Aorta (tissue), 5 donors: ENCODE data around the gene GJA3. TPM values are rescaled to one million over a fixed set of nuclear protein-coding genes. Genes with fewer than 3 reads are reported as not detected.

Source experiments
- ATAC-seq: fragments of 200-7000 bp; cut with Tn5 transposase; one replicate; pipeline ENCODE4 v1.9.1; 2022; ENCODE audit warnings: moderate library complexity; ENCODE audit not compliant: low FRiP score
- DNase-seq, 2 donors: peaks; one replicate each; pipeline ENCODE4 v3.0.0-alpha.2; 2020
- H3K27ac ChIP-seq, 2 donors: one replicate each; pipeline ENCODE4 v1.5.1; 2013; ENCODE audit warnings: low read length in 2 of 2, mild to moderate bottlenecking in 2 of 2, moderate library complexity in 2 of 2, control low read depth in 1 of 2, inconsistent platforms in 1 of 2, low read depth in 1 of 2
- H3K27me3 ChIP-seq, 2 donors: one replicate each; pipeline ENCODE4 v1.6.1; 2013; ENCODE audit warnings: control low read depth in 1 of 2, low read length in 1 of 2, mild to moderate bottlenecking in 1 of 2, moderate library complexity in 1 of 2; ENCODE audit not compliant: insufficient read depth in 2 of 2, control insufficient read depth in 1 of 2
- H3K36me3 ChIP-seq, 2 donors: one replicate each; pipeline ENCODE4 v1.6.1; 2013; ENCODE audit warnings: control low read depth in 1 of 2, low read length in 1 of 2, mild to moderate bottlenecking in 1 of 2; ENCODE audit not compliant: insufficient read depth in 2 of 2, control insufficient read depth in 1 of 2
- H3K4me1 ChIP-seq, 2 donors: one replicate each; pipeline ENCODE4 v1.6.1; 2013; ENCODE audit warnings: low read length in 2 of 2, control low read depth in 1 of 2, mild to moderate bottlenecking in 1 of 2, moderate library complexity in 1 of 2; ENCODE audit not compliant: insufficient read depth in 2 of 2, control insufficient read depth in 1 of 2
- H3K4me3 ChIP-seq, 2 donors: one replicate each; pipeline ENCODE4 v1.5.1; 2013; ENCODE audit warnings: low read length in 2 of 2, control low read depth in 1 of 2, mild to moderate bottlenecking in 1 of 2
- H3K9me3 ChIP-seq: one replicate; pipeline ENCODE4 v1.6.1; 2013; ENCODE audit warnings: mild to moderate bottlenecking, low read length; ENCODE audit not compliant: control insufficient read depth
- WGBS, 2 donors: extraction: QIAGEN DNeasy Blood & Tissue Kit; methylation state at CpG; one replicate each; pipeline ENCODE4 v1.1.7; 2013; 5-methylcytosine and 5-hydroxymethylcytosine counted together
- intact Hi-C, 2 donors: fragments of 100-400 bp; cut with DNase I; formaldehyde crosslinking; loops; one replicate each; pipeline versions ENCODE4 v1.14.2 to v1.15.0; 2022
- polyA plus RNA-seq, 2 donors: library from polyadenylated mRNA; stranded (reverse); fragments of 200-250 nt; gene quantifications; one replicate each; pipeline ENCODE4 v1.2.3, GENCODE V29; 2013
- total RNA-seq, 2 donors: library from RNA; stranded (reverse); fragmentation: NEBNext Ultra II Directional; extraction: Animal tissue kit (Norgen Biotek cat#: 25700); gene quantifications; one replicate each; pipeline ENCODE4 v1.2.1, GENCODE V29; 2021
- donor health status: healthy with polysubstance abuse.
- donor health status: Bipolar disorder and iron deficiency.
- donor health status: DM: no; HTN: no; CAD: no.
- donor health status: DM: no; HTN: no; CAD: no.
- donor health status: DM: yes; HTN: yes; CAD: no.

GJA3 gene
- total and polyA plus RNA-seq, 4 donors: 0.03 to 0.42 (median 0.19) TPM; not detected in 1

DNA sequence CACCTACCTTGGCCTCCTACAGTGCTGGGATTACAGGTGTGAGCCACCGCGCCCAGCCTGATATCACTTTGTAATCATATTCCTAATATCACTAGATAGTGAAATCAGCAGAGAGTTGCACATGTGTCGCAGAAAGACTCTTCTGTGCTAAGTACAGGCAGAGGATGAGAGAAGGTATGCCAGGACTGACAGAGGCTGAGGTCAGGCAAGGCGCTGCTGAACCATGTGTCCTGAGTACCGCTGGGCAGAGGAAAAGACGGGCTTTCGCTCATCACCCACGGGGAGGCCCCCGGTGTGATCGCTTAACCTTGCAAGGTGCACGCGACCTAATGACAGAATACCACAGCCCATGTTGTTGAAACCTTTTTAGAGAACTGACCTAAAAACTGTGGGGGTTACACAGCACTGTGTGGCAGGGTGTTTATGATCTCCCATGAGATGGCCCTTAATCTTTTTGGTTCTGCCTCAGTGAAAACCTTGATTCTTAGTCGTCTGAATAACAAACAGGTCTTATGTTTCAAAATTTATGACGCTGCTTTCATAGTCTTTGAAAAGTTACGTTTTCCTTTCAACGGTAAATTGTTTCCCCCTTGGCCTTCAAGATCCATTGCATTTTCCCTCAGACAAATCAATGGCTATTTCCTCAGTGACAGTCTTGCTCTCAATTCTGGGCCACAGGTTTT is 12.2 kb downstream of the GJA3 start:
- Histone ChIP-seq H3K36me3 (no peaks in the 10 kb centered on the region), H3K27me3 (no peaks in the 10 kb centered on the region)

DNA sequence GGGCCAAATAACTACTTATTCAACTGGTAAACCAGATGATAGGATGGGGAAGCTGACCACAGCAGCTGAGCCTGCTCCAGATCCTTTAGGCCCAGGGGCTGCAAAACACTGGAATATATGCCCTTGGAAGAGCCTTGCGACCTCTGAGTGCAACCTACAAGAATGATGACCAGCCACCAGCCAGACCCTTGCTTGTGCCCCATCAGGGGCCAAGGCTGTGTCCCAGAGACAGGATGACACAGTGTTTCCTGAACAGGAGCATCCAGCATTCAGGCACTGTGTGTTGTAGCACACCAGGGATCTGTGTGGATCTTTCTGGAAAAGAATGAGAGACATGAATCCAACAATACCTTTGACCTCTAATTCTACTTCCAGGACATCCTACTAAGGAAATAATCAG is 14.5 kb downstream of the GJA3 start:
- no peak overlapping the region for H3K27ac ChIP-seq
- H3K9me3 ChIP-seq: no peaks in the 10 kb centered on the region
- intact Hi-C loops: no loop called here
- DNase-seq (no peak), ATAC-seq (no peak)
- H3K4me1 ChIP-seq: no peaks in the 10 kb centered on the region
- H3K4me3 ChIP-seq: no peak overlapping the region
- no peaks in the 10 kb centered on the region for H3K36me3 ChIP-seq
- H3K27me3 ChIP-seq: peaks cover 0 to 2% of the 10 kb centered on the region in 2 donors
- WGBS, 2 donors: 95 to 98% methylated on average over 1 of the region's 1 CpG

More for the DNA sequence above, 12.2 kb downstream of the GJA3 start:
- ATAC-seq (no peak), DNase-seq (no peak)
- intact Hi-C loops: no loop called here
- Histone ChIP-seq H3K4me1 (no peaks in the 10 kb centered on the region), H3K4me3 (no peak overlapping the region), H3K27ac (no peak overlapping the region), H3K9me3 (no peaks in the 10 kb centered on the region)
- WGBS, 2 donors: 84 to 92% methylated on average over 16 of the region's 16 CpGs

DNA sequence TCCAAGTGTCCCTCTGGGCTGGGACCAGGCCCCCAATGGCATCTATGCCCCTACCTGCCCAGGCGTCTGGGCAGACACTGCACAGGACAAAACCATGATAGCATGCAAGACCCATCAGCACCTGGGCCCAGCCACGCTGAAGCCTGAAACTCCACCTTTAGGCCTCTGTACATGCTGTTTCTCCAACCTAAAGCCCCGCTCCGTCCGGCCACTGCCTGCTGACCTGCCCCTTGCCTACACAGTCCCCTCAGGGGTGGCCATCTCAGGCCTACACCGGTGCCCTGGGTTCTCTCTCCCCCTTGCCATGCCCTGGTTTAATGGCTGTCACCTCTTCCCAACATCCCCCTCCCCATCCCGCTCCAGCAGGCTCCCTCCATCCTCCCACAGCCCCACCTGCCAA is 15.3 kb downstream of the GJA3 start:
- Histone ChIP-seq H3K9me3 (no peaks in the 10 kb centered on the region), H3K4me1 (no peaks in the 10 kb centered on the region), H3K27ac (no peak overlapping the region), H3K36me3 (no peaks in the 10 kb centered on the region), H3K4me3 (no peak overlapping the region), H3K27me3 (peaks cover 0 to 2% of the 10 kb centered on the region in 2 donors)
- 78 to 89% methylated on average over 7 of the region's 7 CpGs for WGBS, 2 donors
- DNase-seq (no peak), ATAC-seq (no peak)
- intact Hi-C loops: no loop called here

DNA sequence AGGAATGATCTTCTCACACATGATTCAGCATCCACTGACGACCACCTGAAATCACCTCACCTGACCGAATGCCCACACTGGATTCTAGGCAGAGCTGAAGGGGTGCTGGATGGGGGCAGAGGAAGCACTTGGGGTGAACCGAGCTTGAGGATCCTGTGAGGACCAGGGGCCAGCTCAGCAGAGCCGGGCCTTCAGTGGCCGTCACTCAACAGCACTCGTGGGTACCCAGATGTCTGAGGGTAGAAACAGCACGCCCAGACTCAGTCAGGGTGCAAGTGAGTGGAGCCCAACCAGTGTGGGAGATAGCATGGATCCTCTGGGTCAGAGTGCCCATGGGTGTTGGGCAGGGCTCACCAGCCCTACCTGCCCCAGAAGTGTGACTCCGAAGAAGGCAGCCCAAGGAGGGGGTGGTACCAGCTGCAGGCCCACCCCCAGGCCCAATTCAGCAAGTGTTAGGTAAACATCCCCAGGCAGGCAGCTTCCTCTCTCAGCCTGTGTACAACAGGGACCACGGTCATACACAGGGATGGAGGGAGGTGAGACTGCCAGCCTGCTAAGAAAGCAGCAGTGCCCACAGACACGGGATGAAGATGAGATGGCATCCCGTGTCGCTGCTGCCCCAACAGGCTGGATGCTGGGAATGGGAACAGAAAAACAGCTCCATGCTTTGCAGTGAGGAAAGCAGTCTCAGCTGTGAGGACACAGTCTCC is 16.6 kb downstream of the GJA3 start:
- 85 to 91% methylated on average over 12 of the region's 12 CpGs for WGBS, 2 donors
- DNase-seq: no peak
- Histone ChIP-seq H3K36me3 (no peaks in the 10 kb centered on the region), H3K4me3 (no peak overlapping the region), H3K27ac (no peak overlapping the region), H3K4me1 (no peaks in the 10 kb centered on the region), H3K27me3 (peaks cover 0 to 2% of the 10 kb centered on the region in 2 donors), H3K9me3 (no peaks in the 10 kb centered on the region)
- ATAC-seq: no peak
- intact Hi-C loops: no loop called here

DNA sequence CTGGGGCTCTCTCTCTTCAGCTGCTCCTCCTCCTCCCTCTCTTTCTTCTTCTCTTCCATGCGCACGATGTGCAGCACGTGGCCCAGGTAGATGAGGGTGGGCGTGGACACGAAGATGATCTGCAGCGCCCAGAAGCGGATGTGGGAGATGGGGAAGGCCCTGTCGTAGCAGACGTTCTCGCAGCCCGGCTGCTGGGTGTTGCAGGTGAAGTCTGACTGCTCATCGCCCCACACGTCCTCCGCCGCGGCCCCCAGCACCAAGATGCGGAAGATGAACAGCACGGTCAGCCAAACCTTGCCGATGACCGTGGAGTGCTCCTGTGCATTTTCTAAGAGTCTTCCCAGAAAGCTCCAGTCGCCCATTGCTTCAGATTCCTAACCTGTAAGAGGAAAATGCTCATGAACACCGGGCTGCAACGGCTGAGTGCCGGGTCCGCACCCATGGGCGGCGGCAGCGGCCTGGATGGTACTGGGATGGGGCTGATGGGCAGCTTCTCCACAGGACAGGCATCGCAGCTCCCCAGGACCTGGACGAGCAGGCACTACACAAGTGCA is 17.8 kb downstream of the GJA3 start:
- no peak for DNase-seq
- Histone ChIP-seq H3K9me3 (no peaks in the 10 kb centered on the region), H3K36me3 (no peaks in the 10 kb centered on the region), H3K27me3 (peaks cover 0 to 2% of the 10 kb centered on the region in 2 donors), H3K4me3 (no peak overlapping the region), H3K27ac (no peak overlapping the region), H3K4me1 (no peaks in the 10 kb centered on the region)
- ATAC-seq: no peak
- intact Hi-C loops: no loop called here
- WGBS, 2 donors: 81 to 91% methylated on average over 30 of the region's 30 CpGs

DNA sequence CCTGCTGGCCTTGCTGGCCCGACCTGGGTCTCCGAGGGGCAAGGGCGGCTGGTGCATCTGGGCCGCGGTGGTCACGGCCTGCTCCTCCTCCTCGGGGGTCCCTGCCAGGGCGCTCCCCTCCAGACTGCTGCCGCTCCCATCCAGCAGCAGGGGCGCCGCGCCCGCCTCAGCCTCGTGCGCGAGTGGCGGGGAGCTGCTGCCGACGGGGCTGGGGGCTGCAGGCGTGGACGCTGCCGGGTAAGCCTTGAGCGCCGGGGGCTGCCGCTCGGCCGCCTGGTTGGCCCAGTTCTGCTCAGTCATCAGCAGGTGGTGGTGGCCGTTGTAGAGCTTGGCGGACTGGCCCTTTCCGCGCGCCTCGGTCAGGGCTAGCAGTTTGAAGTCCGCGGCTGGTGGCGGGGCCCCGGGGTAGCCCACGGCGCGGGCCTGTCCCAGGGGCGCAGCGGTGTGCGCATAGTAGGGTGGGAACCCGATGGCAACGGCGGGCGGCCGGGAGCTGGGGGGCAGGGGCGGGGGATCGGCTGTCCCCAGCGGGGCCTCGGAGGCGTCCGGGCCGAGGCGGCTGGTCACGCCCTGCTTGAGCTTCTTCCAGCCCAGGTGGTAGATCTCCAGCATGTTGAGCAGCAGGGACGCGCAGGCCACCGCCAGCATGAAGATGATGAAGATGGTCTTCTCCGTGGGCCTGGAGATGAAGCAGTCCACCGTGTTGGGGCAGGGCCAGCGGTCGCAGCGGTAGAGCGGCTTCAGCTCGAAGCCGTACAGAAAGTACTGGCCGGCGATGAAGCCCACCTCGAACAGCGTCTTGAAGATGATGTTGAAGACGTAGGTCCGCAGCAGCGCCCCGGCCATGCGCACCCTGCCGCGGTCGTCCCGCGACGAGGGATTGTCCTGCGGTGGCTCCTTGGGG is 18.6 kb downstream of the GJA3 start:
- Histone ChIP-seq H3K36me3 (no peaks in the 10 kb centered on the region), H3K9me3 (no peaks in the 10 kb centered on the region), H3K27ac (no peak overlapping the region), H3K4me1 (no peaks in the 10 kb centered on the region), H3K27me3 (peaks cover 0 to 2% of the 10 kb centered on the region in 2 donors), H3K4me3 (no peak overlapping the region)
- ATAC-seq (no peak), DNase-seq (no peak)
- WGBS, 2 donors: 30 to 34% methylated on average over 61 to 84 of the region's 84 CpGs
- intact Hi-C loops: no loop called here

DNA sequence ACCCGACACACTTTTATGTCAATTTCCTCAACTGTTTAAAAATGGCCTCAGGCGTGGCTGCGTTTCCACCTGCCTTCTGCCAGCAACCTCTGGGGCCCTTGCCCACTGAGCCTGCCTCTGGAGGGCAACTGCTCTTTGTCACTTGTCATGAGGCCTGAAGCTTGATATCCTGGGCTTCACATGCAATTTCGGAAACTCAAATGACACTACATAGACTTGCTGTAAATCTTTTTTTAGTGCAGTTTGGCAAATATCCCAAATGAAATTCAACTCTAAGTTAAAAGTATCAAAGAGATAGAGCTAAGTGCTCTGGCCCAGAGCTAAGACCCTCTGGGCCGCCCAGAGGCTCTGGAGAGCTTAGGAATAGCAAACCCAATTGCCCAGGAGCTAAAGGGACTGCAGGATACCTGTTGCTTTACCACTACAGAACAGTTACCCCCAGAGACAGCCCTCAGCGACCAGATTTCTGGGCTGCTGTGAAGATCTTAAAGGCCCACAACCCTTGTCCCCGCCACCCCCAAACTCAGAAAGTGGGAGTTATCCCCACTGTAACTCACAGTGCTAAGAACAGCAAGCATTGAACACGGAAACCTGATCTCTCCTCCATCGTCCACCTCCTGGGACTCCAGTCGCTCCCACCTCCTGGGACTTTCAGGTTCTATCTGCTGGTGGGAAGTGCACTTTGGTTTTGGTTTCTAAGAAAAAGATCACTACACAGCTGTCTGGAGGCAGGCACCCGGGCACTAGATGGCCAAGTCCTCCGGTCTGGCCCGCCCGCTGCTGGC is 19.4 kb downstream of the GJA3 start:
- Histone ChIP-seq H3K4me1 (no peaks in the 10 kb centered on the region), H3K36me3 (no peaks in the 10 kb centered on the region), H3K27ac (no peak overlapping the region), H3K9me3 (no peaks in the 10 kb centered on the region), H3K27me3 (peaks cover 0 to 2% of the 10 kb centered on the region in 2 donors), H3K4me3 (no peak overlapping the region)
- WGBS, 2 donors: 73 to 74% methylated on average over 14 of the region's 14 CpGs
- intact Hi-C loops: no loop called here
- no peak for DNase-seq
- no peak for ATAC-seq

DNA sequence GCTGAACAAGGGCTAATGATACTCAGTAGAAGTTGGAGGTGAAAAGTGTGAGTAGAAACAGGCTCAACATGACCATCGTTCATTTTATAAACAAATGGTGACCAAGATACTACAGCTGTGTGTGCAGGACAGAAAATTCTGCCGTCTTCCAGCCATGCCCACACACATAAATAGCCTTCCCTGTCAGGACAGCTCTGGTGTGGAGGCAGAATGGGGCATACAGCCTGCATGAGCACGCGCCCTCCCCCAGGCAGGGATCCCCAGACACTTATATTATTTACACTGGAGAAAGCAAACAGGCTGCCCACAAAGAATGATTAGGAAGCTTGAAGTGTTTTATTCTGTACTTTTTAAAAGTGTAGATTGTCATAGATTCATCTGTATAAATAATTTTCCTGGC is 20.4 kb downstream of the GJA3 start:
- Histone ChIP-seq H3K4me1 (no peaks in the 10 kb centered on the region), H3K27me3 (peaks cover 0 to 2% of the 10 kb centered on the region in 2 donors), H3K36me3 (no peaks in the 10 kb centered on the region), H3K4me3 (no peak overlapping the region), H3K9me3 (no peaks in the 10 kb centered on the region), H3K27ac (no peak overlapping the region)
- intact Hi-C loops: no loop called here
- DNase-seq (no peak), ATAC-seq (no peak)
- WGBS, 2 donors: 80 to 92% methylated on average over 4 of the region's 4 CpGs
